Measurements from ENCODE around the gene FYB1.

- no peak for TF ChIP-seq POLR2AphosphoS5 (IDR thresholded peaks at IDR 0.05; ENCODE audit: borderline replicate concordance, low read depth, low read length)
- TF ChIP-seq EZH2 (IDR thresholded peaks at IDR 0.05): no peak
- TF ChIP-seq FOXP2 (optimal IDR thresholded peaks at IDR 0.05; ENCODE audit: control extremely low read depth, extremely low read length, insufficient read depth): no peak
These were observed 21.8 kb downstream of the FYB1 start for GRCh38 chr5:39197556-39197955.
